MM.1S (cell line): ENCODE results near the gene FANCC.

Experiments
- EZH2 ChIP-seq: fragments of 300-600 bp; sonication (generic); optimal IDR thresholded peaks from 2 replicates; pipeline ENCODE3; 2017; ENCODE audit warnings: low read depth, mild to moderate bottlenecking, antibody characterized with exemption, low read length, mixed read lengths
- EZH2phosphoT487 ChIP-seq: fragments of 300-600 bp; sonication (generic); IDR thresholded peaks from 2 replicates; pipeline ENCODE4 v1.6.1; 2018; ENCODE audit warnings: antibody characterized with exemption, low read length
- TF ChIP-seq, protein P1 (sequence below): fragments of 300-600 bp; sonication (generic); IDR thresholded peaks from 2 replicates; pipeline ENCODE4 v1.5.1; 2016; ENCODE audit warnings: antibody characterized with exemption, low read length, mixed read lengths

DNA sequence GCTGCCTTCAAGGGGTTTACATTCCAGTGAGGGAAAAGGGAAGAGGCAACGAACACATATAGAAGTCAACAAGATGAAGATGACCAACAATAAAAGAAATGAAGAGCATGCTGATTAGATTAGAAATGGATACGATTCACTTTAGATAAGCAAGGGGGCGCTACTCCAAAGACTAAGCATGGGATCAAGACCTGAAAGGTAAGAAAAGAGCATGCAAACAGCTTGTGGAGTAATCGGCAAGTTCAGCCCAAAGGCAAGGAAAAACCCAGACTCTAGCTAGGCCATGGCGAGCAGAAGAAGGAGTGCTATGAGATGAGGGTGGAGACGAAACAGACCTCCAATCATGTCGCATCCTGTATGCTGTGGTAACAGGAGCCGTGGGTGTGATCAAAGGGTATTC lies 124.4 kb downstream of the FANCC start:
- no peak for TF ChIP-seq EZH2
- TF ChIP-seq, protein P1, sequence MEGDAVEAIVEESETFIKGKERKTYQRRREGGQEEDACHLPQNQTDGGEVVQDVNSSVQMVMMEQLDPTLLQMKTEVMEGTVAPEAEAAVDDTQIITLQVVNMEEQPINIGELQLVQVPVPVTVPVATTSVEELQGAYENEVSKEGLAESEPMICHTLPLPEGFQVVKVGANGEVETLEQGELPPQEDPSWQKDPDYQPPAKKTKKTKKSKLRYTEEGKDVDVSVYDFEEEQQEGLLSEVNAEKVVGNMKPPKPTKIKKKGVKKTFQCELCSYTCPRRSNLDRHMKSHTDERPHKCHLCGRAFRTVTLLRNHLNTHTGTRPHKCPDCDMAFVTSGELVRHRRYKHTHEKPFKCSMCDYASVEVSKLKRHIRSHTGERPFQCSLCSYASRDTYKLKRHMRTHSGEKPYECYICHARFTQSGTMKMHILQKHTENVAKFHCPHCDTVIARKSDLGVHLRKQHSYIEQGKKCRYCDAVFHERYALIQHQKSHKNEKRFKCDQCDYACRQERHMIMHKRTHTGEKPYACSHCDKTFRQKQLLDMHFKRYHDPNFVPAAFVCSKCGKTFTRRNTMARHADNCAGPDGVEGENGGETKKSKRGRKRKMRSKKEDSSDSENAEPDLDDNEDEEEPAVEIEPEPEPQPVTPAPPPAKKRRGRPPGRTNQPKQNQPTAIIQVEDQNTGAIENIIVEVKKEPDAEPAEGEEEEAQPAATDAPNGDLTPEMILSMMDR = no peak
- no peak for TF ChIP-seq EZH2phosphoT487
